GM18511 (cell line): ENCODE measurements around the gene ZNF410.
"Not testable (repeated sequence)": the region's sequence is repeated elsewhere in the genome, so short reads cannot be mapped to it uniquely, and the experiment has no call there.

Experiments used
- ATAC-seq: cut with Tn5 transposase; IDR thresholded peaks from one replicate; pipeline ENCODE4 v1.9.1; 2021; ENCODE audit warnings: mild to moderate bottlenecking, moderate library complexity; ENCODE audit not compliant: unreplicated experiment

The ZNF410 gene, protein sequence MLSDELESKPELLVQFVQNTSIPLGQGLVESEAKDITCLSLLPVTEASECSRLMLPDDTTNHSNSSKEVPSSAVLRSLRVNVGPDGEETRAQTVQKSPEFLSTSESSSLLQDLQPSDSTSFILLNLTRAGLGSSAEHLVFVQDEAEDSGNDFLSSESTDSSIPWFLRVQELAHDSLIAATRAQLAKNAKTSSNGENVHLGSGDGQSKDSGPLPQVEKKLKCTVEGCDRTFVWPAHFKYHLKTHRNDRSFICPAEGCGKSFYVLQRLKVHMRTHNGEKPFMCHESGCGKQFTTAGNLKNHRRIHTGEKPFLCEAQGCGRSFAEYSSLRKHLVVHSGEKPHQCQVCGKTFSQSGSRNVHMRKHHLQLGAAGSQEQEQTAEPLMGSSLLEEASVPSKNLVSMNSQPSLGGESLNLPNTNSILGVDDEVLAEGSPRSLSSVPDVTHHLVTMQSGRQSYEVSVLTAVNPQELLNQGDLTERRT

DNA sequence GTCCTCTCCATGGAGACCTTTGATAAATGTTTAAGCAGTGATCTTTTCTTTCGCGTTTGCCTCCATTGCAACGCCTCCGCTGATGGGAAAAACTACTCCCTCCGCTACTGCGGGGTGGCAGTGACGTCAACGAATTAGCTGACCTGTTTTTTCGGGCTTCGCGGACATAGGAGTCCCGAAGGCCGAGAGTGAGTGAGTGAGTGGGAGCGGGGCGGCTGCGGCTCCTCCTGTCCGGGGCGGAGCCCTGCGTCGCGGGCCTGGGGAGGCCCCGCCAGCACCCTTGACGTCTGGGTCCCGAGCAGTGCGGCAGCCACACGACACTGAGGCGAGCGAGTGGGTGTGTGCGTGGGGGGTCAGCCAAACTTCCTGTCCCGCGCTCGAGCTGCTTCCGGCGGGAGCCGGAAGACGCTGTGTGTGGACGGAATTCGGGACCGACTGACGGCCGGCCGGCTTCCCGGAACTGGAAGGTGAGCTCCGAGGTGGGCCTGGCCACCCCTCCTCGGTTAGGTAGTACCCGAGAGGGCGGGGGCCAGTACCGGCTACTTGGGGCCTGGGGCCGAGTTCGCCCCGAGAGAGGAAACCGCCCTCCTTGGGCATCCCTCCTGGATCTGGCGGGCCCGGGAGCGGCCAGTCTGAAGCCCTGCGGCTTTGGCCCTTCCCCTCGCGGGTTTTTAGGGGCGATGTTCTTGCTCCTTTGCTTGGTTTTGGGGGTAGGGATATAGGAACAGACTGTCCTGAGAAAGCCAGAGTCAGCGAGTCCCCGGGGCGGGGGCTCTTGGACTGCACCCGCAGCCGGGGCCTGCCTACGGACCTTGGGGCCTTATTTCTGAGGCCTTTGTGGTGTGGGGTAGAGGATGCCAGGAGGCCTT is at the start of gene ZNF410:
Gene ZNF410 (plus strand): TSS at position 411 of the 869 bp plus-strand sequence. CDS start 5,317 bp downstream, outside the sequence.
- ATAC-seq: peak; percentile 98

DNA sequence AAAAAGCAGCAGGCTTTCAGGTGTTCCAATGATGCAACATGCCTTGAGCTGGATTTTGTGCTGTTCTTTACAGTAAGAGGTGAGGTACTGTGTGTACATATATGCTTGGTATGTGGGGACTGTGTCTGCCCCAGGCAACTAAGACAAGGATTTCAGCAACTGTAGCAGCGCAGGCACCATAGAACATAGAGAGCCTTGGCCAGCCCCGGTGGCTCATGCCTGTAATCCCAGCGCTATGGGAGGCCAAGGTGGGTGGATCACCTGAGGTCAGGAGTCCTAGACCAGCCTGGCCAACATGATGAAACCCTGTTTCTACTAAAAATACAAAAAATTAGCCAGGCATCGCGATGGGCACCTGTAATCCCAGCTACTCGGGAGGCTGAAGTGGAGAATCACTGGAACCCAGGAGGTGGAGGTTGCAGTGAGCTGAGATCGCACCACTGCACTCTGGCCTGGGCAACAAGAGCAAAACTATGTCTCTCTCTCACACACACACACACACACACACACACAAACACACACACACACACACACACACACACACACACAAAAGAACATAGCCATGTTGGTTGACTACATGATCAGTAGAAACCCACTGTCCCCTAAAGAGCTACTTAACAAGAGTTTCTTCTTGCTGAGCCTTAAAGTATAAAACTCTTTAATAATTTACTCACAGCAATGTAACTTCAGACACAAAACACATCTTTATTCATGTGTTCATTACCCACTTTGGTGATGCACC is 48.2 kb upstream of the ZNF410 start:
- not testable (repeated sequence) for ATAC-seq

DNA sequence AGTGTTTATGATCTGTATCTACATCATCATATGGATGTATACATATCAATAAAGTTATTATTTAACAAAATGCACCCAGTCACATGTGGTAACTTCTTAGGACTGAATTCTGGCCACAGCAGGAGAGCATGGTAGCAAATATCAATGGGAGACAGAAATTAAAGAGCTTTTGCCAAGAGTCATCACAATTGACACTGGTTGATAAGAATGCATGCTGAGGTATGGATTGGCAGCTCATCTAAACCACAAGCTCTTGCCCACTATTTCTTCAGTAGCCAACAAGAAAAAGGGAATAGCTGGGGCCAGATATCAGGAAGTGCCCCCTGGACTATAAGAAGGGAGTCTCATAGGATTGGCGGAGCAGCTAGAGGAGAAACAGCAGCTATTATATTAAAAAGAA is 44.5 kb upstream of the ZNF410 start:
- no peak for ATAC-seq

DNA sequence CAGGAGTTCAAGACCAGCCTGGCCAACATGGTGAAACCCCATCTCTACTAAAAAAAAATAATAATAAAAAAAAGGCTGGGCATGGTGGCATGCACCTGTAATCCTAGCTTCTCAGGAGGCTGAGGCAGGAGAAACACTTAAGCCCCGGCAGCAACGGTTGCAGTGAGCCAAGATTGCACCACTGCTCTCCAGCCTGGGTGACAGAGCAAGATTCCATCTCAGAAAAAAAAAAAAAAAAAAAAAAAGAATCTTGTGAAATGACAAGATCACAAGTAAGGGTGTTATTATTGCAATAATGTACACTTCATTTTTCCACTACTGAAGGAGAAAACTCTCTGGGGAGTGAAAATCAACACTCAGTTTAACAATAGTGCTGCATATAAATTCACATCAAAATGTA is 43.8 kb upstream of the ZNF410 start:
- no peak for ATAC-seq

DNA sequence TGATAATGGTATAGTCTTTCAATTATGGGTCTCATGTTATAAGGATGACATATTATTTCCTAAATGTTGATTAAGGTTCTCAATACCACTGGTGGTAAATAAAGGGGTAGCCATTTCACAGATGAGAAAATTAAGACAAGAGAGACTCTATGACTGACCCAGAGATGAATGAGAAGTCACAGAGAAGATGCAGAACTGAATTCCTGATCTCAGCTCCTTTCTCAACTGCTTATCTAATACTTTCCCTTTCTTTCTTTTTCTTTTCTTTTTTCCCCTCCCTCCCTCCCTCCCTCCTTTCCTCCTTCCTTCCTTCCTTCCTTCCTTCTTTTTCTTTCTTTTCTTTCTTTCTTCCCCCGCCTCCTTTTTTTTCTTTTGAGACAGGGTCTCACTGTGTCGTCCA is 43.4 kb upstream of the ZNF410 start:
- ATAC-seq: no peak

DNA sequence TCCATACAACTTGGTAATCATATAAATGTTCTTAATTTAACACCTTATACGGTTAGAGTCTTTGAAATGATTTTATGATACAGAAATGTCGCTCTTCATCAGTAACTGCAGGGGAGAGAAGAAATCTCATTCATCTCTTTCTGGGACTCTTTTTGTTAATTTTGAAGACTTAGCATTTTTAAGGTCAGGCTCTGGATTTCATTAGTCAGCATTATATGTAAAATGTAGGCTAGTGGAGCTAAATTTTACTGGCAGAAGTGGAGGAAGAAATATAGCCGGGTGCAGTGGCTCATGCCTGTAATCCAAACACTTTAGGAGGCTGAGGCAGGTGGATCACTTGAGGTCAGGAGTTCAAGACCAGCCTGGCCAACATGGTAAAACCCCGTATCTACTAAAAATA is 39.7 kb upstream of the ZNF410 start:
- ATAC-seq: no peak

DNA sequence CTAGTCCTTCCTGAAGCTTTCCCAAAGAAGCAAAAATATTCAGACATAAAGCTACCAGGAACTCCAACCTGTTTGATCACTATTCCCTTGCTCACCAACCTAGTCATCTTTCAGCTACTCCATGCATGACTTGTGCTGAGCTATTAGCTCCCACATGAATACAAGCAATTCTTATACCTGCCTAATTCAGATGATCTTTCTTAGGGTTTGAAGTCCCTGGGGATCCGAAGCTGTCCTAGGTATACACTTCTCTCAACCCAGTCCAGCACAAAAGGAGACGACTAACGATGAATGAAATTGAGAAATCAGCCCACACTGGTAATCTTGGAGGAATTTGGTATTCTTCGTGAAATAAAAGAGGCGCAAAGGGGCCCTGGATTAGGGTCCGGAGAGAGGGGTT is 35.7 kb upstream of the ZNF410 start:
- ATAC-seq: no peak

DNA sequence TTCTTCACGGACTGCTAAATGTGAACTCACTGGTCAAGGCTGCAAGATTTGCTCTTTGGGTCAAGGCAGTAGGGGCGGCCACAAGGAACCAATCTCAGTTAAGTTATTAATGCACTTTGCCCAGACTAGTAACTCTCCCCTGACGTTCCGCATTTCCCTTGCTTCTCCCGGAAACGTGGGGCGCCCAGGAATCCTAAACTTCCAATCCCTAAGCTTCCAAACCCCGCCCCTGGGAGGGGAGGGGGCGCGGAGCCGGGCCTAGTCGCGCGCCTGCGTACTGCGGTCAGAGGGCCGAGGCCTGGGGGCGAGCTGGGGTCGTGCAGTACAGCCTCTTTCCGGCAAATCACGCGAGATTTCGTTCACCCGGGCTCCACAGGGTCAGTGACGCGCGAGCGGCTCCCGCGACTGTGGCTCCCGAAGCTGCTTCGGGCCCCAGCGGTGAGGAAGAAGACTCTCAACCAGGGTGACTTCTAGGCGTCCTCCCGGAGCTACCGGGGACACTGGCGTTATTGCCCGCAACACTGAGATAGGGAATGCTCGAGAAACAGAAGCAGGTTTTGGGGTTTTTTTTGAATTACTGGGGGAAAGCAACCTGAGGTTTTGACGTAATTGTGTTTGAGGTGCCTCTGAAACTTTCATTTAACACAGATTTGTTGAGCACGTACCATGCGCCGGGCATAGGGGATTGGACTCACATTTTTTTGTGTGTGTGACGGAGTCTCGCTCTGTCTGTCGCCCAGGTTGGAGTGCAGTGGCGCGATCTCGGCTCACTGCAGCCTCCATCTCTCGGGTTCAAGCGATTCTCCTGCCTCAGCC is 34.9 kb upstream of the ZNF410 start, which contains the start of gene PTGR2:
Gene PTGR2 (plus strand): TSS at position 265 of the 816 bp plus-strand sequence. CDS start 7,032 bp downstream, outside the sequence.
- peak; percentile 84 for ATAC-seq

DNA sequence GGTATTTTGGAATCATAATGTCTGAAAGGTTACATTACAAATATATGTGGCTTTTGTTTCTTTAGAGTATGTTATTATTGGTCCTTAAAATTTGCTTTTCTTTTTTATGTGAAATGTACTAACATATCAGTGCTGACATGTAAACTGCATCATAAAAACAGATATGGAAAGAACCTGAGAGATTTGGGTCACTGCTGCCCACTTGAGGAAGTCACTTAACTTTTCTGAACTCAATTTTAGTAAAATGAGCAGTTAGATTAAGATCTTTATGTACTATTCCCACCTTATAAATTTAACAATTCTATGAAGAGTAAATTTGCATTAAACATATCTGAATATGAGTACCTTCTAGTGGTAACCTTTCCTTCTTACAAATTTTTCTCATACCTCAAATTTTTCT is 27.5 kb upstream of the ZNF410 start:
- no peak for ATAC-seq

DNA sequence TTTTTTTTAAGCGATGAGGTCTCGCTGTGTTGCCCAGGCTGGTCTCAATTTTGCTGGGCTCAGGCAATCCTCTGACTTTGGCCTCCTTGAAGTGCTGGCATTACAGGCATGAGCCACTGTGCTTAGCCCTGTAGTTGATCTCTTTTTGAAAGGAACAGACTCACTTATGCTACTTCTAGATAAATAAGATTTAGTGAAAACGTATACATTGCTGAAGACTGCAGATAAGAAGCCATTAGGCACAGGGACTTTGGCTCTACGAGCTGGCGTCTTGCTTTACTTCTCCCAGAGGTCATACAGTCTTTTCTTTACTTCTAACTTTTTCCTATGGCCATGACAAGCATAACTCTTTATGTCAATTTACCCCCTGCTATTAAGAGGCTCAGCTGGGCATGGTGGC is 25.6 kb upstream of the ZNF410 start:
- ATAC-seq: no peak

DNA sequence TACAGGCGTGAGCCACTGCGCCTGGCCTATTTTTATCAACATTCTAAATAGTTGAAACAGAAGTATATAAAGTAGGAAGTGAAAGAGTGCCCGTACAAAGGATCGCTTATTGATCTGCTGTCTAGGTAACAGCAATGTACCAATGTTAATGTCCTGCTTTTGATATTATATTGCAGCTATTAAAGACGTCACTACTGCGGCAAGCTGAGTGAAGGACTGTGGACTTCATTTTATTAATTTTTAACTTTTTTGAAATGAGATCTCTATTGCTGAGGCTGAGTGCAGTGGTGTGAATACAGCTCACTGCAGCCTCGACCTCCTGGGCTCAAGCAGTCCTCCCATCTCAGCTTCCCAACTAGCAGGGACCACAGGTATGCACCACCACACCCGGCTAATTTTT is 24.2 kb upstream of the ZNF410 start:
- no peak for ATAC-seq

DNA sequence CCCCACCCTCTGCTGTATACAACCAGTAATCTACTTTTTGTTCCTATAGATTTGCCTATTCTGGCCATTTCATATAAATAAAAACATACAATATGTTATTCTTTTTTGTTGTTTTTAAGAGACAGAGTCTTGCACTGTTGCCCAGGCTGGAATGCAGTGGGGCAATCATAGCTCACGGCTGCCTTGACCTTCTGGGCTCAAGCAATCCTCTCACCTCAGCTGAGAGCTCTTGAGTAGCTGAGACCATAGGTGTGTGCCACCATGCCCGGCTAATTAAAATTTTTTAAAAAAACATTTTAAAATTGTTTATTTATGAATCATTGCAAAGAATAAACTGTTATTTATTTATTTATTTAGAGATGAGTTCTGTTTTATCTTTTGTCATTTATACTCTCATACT is 23.4 kb upstream of the ZNF410 start:
- ATAC-seq: no peak

DNA sequence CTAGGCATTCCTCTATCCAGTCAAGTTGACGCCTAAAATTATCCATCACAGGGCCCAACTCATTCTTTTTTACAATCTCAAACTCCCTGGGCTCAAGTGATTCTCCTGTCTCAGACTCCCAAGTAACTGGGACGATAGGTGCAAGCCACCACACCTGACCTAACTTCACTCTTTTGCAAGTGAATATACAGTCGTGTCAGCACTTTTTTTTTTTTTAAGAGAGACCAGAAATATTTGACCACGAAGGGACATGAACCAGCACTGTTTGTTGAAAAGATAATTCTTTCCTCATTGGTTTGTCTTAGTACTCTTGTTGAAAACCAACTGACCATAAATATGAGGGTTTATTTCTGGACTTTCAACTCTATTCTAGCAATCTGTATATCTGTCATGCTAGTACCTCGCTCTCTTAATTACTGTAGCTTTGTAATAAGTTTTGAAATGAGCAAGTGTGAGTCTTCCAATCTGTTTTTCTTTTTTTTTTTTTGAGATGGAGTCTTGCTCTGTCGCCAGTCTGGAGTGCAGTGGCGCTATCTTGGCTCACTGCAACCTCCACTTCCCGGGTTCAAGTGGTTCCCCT is 21.0 kb upstream of the ZNF410 start:
- ATAC-seq: no peak

DNA sequence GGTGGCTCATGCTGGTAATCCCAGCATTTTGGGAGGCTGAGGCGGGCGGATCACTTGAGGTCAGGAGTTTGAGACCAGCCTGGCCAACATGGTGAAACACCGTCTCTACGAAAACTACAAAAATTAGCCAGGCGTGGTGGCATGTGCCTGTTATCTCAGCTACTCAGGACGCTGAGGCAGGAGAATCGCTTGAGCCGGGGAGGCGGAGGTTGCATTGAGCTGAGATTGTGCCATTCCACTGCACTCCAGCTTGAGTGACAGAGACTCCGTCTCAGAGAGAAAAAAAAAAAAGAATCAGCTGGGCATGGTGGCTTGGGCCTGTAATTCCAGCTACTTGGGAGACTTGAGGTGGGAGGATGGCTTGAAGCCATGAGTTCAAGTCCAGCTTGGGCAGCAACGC is 16.9 kb upstream of the ZNF410 start:
- not testable (repeated sequence) for ATAC-seq

DNA sequence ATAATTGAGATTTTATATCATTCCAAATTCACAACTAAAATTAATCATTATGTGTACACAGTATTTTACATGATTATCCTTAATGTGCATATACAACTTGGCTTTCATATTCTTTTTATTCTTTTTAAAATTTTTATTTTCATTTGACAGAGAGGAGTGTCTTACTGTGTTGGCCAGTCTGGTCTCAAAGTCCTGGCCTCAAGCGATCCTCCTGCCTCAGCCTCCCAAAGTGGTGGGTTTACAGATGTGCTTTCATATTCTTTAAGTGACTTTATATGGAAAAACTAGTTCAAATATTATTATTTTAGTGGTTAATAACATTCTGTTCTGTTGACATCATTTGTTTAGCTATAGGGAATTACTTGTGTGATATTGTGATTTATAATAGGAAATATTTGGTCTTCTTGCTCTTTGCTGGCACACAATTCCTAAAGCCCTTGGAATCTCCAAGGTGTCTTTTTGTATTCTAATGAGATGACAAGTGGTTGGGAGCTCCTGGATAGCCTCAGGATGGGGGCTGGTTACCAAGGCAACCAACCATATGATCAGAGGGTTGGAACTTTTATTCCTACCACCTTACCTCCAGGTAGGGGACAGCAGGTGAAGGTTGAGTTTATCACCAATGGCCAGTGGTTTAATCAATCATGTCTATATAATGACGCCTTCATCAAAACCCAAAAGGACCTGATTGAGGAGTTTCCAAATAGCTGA is 16.0 kb upstream of the ZNF410 start:
- ATAC-seq: no peak

DNA sequence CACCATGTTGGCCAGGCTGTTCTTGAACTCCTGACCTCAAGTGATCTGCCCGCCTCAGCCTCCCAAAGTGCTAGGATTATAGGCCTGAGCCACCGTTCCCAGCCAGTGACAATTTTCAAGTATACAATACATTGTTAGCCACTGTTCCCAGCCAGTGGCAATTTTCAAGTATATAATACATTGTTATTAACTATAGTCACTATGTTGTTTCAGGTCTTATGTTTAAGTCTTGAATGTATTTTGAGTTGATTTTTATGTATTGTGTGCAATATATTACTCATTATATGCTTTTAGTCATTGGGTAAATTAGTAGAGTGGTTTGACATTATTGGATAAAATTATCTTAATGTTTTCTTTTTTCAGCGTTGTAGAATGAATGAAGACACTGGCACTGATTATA is 13.0 kb upstream of the ZNF410 start:
- ATAC-seq: no peak

DNA sequence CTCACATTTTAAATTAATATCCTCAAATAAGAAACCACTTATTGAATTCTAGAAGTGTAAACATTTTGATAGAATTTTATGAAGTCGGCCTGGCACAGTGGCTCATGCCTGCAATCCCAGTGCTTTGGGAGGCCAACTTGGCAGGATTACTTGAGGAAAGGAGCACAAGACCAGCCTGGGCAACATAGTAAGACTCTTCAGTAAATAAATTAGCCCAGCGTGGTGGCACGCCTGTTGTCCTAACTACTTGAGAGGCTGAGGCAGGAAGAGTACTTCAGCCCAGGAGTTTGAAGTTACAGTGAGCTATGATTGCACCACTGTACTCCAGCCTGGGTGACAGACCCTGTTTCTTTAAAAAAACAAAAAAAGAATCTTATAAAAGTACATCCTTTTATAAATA is 8.9 kb upstream of the ZNF410 start:
- no peak for ATAC-seq

DNA sequence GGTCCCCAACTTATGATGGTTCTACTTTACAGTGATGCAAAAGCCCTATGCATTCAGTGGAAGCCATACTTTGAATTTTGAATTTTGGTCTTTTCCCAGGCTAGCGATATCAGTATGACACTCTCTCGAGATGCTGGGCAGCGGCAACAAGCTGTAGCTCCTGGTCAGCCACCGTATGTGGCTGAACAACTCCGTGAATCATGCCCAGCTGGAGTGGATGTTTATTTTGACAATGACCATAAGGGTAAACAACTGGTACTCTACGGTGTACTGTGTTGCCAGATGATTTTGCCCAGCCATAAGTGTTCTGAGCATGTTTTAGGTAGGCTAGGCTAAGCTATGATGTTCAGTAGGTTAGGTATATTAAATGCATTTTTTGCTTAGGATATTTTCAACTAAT is 8.2 kb upstream of the ZNF410 start:
- ATAC-seq: no peak

DNA sequence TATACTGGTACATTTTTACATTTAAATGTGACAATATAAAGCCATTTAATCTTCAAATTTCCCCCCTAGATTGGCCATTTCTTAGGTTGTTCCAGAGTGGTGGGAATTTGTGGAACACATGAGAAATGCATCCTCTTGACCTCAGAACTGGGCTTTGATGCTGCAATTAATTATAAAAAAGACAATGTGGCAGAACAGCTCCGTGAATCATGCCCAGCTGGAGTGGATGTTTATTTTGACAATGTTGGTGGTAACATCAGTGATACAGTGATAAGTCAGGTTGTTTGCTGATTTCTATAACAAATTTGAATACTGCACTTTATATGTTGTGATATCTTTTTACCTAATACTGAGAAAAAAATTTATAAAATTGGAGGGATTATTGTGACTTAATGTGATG is 7.6 kb upstream of the ZNF410 start:
- ATAC-seq: no peak
